ENCODE data around the gene RHOBTB3.
"Not testable (repeated sequence)": the region's sequence is repeated elsewhere in the genome, so short reads cannot be mapped to it uniquely, and the experiment has no call there.

RHOBTB3 gene

GRCh38 chr5:95730730-95731570 lies at the start of gene RHOBTB3:
RHOBTB3 (plus strand) TSS chr5:95731336; CDS start chr5:95731683, 347 bp downstream.
- peak; percentile 40 for DNase-seq

DNA sequence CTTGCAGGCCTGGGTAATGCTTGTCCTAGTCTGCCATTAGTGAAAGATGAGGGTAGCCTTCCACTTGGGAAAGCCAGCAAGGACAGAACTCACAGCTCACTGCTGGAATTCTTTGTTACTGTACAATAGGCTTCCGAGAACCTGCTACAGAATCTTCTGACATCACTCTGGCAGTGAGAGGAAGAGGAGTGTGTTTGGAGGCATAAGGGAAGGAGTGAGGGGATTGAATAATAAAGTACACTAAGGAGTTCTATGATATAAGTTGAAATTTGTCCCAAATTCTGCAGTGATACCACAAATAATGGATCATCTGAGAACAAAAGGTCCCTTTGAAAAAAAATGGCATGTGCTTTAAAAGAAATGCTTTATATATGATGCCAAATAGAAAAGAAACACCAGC lies 48.2 kb upstream of the RHOBTB3 start, which contains the start of gene SPATA9:
TSS of gene SPATA9 (minus strand) at position 101 of the 400 bp plus-strand sequence. CDS start 137 bp downstream, outside the sequence.
- no peak for DNase-seq

DNA sequence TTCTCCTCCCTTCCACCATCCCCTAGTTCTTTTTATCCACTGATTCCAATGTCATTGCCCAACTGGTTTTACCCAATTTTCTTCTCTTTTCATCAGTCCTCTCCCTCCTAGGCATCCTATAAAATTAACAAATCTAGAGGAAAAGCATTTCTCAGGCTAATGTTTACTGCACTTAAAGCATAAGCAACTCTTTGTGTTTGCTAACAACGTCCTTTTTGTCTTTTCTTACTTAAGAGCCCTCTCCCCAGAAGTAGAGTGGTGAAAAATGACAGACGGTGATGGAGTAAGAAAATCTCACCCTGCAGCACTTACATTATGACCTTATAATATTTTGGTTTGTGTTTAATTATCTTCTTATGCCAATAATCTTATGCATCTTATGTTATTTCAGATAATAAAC lies 46.8 kb upstream of the RHOBTB3 start:
- no peak for DNase-seq

DNA sequence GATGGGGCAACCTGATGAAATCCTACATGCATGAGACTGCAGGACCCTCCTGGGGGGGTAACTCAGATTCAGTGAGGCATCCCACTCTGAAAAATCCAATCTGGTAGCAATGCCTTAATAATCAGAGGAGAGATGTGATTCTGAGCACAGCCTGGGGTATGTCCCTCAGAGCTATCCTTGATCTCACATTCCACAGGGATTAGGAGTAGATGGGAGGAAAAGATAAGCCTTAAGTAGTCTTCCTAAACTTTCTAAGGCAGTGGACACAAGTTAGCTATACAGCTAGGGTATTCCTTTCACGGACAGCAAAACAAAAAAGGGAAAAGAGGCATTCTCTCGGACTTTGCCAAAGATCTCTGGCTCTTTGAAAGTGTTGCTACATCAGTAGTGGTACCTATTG lies 44.5 kb upstream of the RHOBTB3 start:
- no peak for DNase-seq

- no peak for DNase-seq
Measured at GRCh38 chr5:95689680-95690079, 41.5 kb upstream of the RHOBTB3 start.

DNA sequence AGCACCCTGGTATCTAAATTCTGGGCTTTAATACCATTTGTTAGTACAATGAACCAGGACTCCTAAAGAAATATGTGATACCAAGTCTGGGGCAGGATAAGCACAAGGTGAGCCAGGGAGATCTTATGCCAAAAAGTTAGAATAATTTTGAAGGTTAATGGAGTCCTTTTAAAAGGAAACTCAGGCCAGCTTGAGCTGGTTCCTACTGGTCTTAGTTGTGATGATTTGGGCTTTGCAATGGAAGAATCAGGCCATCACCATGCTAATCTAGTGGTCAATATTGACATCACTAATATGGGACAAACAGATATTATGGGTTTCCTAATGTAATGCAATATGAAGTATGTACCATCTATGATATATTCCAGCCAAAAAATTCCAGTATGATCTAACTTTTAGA lies 40.8 kb upstream of the RHOBTB3 start:
- no peak for DNase-seq

DNA sequence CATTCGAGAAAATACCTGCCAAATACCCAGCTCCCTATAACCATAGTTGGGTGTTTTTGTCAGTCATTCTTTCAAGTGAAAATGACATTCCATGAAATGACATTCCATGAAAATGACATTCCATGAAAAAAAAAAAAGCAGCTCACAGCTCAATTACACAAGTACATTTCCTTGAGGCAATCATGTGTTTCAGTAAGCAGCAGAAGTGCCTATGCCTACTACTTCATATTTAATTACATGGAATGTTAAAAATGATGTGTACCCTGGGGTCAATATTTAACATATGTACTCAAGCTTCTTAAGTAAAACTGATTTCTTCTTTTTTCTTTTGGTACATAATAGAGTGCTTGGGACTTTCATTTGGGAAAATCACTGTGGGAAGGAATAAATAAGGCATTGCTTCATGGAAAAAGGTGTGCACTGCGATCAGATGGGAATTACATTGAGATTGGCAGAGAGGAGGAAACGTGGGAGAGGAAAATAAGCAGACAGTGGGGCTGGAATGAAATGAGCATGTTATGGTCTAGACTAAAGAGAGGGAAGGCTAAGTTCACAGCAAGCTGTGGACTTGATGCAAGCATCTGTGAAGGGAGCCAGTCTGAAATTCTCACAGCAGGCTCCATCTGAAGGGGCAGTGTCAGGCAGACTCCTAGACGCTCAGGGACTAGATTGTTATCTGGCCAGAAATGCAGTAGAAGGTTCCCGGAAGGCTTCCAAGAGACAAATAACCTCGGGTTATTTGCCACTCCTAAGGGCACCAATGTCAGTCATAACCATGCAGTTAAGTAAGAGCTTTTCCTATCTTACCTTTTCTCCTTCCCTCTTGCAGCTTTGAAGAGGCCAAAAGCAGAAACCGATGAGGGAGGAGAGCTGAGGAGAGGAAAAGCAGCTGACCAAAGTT lies 33.1 kb upstream of the RHOBTB3 start:
- no peak for DNase-seq

DNA sequence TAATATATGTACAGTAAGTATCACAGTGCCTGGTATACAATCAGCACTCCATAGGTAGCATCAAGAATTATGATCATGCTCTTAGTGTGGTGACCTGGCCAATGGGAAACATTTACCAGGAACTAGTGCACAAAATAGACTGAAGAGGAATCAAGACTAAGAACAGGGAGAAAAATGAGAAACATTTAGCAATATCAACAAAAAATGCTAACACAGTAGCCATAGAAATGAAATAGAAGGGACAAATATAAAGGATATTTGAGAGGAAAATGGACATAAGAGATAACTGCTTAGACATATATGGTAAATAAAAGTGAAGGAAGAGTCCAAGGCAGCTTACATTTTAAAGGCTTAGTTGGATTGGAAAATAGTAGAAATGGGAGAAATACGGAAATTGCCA lies 31.8 kb upstream of the RHOBTB3 start:
- DNase-seq: no peak

GRCh38 chr5:95701074-95701473 lies 30.1 kb upstream of the RHOBTB3 start:
- no peak for DNase-seq

DNA sequence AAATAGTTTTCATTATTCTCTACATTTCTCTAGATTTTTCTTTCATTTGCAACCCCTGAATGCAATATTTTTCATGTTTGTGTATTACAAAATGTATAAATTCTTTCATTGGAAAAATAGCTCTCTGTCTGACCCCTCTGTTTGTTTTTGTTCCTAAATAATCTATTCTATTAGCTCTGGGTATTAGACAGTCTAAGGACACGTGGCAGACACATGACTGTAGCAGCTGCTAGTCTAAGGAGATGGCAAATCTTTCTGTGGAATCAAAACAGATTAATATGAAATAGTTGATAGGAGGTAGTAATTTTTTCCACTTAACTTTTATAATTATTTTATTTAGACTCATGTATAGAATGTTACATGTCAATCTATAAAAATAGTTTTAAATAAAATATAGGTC lies 27.0 kb upstream of the RHOBTB3 start:
- DNase-seq: no peak

- not testable (repeated sequence) for DNase-seq
Measured at GRCh38 chr5:95706196-95706595, 24.9 kb upstream of the RHOBTB3 start.

DNA sequence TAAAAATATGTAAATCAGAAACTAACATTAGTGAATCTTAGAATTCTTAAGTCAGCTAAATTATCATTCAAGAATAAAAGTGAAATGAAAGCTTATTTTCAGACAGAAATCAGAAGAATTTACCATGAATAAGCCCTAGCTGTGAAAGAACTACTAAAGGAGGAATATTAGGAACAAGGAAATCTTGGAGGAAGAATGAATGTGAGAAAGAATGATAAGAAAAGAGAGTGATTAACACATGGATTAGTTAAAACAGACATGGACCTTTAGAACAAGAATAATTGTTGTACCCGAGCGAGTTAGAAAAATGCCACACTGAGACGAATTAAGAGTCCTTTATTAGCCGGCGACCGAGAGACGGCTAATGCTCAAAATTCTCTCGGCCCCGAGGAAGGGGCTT lies 24.1 kb upstream of the RHOBTB3 start:
- no peak for DNase-seq

DNA sequence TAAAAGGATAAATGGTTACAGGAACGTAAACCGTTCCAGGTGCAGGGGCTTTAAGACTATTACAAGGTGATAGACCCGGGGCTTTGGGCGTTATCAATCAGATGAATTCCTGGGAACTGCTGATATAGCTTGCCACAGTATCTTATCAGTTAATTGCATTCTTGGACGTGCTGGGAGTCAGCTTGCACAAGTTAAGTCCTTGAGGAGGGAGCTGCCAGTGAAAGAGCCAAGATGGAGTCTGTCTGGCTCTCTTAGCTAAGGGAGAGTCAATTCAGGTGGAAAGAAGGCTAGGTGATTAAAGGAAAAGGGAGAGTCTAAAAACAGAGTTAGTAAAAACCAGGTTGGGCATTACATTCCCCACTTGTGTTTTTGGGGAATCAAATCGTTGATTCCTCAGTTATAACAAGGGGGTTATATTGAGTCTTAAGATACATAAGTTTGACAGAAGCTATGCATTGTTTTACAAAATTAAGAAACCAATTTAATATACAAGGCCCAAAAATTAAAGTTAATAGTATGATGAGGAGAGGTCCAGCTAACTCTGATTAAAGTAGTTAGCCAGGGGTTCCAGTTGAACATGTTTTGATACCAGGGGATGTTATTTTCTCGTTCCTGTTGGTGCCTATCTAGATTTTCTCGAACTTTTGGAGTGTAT lies 23.5 kb upstream of the RHOBTB3 start:
- DNase-seq: not testable (repeated sequence)

GRCh38 chr5:95708876-95709275 lies 22.3 kb upstream of the RHOBTB3 start:
- no peak for DNase-seq

- no peak for DNase-seq
Measured at GRCh38 chr5:95709967-95710650, 21.0 kb upstream of the RHOBTB3 start.

- not testable (repeated sequence) for DNase-seq
Measured at GRCh38 chr5:95710651-95711500, 20.3 kb upstream of the RHOBTB3 start.

- no peak for DNase-seq
Measured at GRCh38 chr5:95711501-95712346, 19.4 kb upstream of the RHOBTB3 start.

- DNase-seq: peak; percentile 16
Measured at GRCh38 chr5:95712347-95712958, 18.7 kb upstream of the RHOBTB3 start.

GRCh38 chr5:95713246-95713645 lies 17.9 kb upstream of the RHOBTB3 start:
- not testable (repeated sequence) for DNase-seq
